ENCODE measurements around the gene BMP2.

BMP2 gene

GRCh38 chr20:6768228-6769140 is 998 bp downstream of the BMP2 start:
- no peak for DNase-seq (ENCODE audit: low read depth)

GRCh38 chr20:6769903-6770785 is 2.7 kb downstream of the BMP2 start:
- no peak for DNase-seq (ENCODE audit: low read depth)

GRCh38 chr20:6770786-6771100 is 3.3 kb downstream of the BMP2 start:
- no peak for DNase-seq (ENCODE audit: low read depth)

GRCh38 chr20:6780433-6781190 is 13.1 kb downstream of the BMP2 start:
- no peak for DNase-seq (ENCODE audit: low read depth)

- no peak for DNase-seq (ENCODE audit: low read depth)
Observed at GRCh38 chr20:6783752-6784151, 16.3 kb downstream of the BMP2 start.

- no peak for DNase-seq (ENCODE audit: low read depth)
Observed at GRCh38 chr20:6784210-6784631, 16.7 kb downstream of the BMP2 start.

- DNase-seq (ENCODE audit: low read depth), result no peak
Observed at GRCh38 chr20:6784767-6785166, 17.3 kb downstream of the BMP2 start.

GRCh38 chr20:6786548-6786947 is 19.1 kb downstream of the BMP2 start:
- DNase-seq (ENCODE audit: low read depth), result no peak

- no peak for DNase-seq (ENCODE audit: low read depth)
Observed at GRCh38 chr20:6792789-6793188, 25.3 kb downstream of the BMP2 start.

- DNase-seq (ENCODE audit: low read depth), result no peak
Observed at GRCh38 chr20:6802227-6802626, 34.7 kb downstream of the BMP2 start.

- no peak for DNase-seq (ENCODE audit: low read depth)
Observed at GRCh38 chr20:6806275-6806674, 38.8 kb downstream of the BMP2 start.

- no peak for DNase-seq (ENCODE audit: low read depth)
Observed at GRCh38 chr20:6811262-6812035, 44.0 kb downstream of the BMP2 start.

- no peak for DNase-seq (ENCODE audit: low read depth)
Observed at GRCh38 chr20:6812530-6812929, 45.0 kb downstream of the BMP2 start.

GRCh38 chr20:6814945-6815344 is 47.5 kb downstream of the BMP2 start:
- no peak for DNase-seq (ENCODE audit: low read depth)

- no peak for DNase-seq (ENCODE audit: low read depth)
Observed at GRCh38 chr20:6818033-6818808, 50.7 kb downstream of the BMP2 start.

GRCh38 chr20:6819599-6819998 is 52.1 kb downstream of the BMP2 start:
- DNase-seq (ENCODE audit: low read depth), result no peak

- no peak for DNase-seq (ENCODE audit: low read depth)
Observed at GRCh38 chr20:6824401-6824800, 56.9 kb downstream of the BMP2 start.

GRCh38 chr20:6827472-6827871 is 60.0 kb downstream of the BMP2 start:
- no peak for DNase-seq (ENCODE audit: low read depth)

- no peak for DNase-seq (ENCODE audit: low read depth)
Observed at GRCh38 chr20:6828794-6829423, 61.4 kb downstream of the BMP2 start.

- DNase-seq (ENCODE audit: low read depth), result no peak
Observed at GRCh38 chr20:6829510-6830116, 62.1 kb downstream of the BMP2 start.

All from activated T-helper 1 cell treated with Interleukin-2 at 50 U/mL for 16 hours (primary cell).